Stimulated activated CD8-positive, alpha-beta memory T cell treated with anti-CD3 and anti-CD28 coated beads, Interleukin-12 subunit alpha, Interleukin-12 subunit beta, amount 100 ng/mL, for 4 hours (primary cell): ENCODE measurements around the gene SCG5.

Experiments
- DNase-seq: peaks from one replicate; pipeline ENCODE4 v3.0.0-alpha.2; 2020; ENCODE audit warnings: low read depth

The SCG5 gene

DNA sequence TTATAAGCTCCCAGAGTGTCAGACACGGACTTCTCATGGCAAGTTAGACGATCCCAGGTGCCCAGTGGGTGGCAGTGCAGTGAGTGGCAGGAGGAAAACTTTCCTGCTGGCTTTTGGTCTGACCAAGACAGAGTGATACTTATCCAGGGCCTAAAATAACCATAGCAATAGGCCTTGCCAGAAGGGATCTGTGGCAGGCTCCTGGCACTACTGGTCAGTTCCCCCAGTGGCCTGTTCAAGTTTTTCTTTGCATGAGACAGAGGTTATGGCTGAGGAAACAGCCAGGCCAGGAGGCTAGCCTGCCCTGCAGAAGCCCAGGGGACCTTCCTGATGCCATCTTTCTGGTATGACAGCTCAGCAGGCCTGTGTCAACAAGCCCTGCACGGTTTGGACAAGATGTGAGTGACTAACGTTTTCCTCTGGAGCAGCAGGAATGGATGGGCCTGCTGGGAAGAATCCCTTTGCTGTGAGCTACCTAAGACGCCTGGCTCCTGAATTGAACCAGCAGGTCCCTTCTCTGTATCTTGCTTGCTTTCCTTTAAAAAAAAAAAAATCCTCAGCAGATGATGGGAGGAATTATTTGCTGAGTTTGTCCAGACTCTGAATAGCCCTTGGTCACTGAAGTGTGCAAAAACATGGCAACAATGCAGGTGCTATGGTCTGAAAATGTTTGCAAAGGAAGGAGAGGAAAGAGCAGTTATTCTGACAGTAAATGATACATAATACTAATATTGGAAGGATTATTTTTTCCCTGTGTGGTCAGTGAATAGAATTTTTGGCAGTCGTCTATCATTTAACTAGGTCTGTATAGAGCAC, 18.0 kb downstream of the SCG5 start:
- no peak for DNase-seq

- no peak for DNase-seq
Measured at GRCh38 chr15:32663671-32664070, 22.2 kb downstream of the SCG5 start.

DNA sequence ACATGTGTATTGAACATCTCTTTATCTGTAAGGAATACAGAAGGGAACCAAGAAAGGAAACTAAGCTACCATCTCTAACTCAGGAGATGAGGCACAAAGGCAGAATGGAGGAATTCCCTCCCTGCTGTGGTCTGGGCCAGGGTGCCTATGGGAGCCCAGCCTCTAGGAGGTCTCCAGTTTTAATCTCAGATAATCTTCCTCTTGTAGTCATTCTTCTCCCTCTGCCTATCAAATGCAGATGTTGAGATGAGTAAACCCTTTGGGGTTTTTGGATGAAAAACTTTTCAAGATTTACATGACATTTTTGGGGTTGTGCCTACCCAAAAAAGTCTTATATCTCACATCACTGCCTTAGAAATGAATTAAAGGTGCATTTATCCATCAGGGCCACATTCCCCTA, 23.3 kb downstream of the SCG5 start:
- DNase-seq, result no peak

DNA sequence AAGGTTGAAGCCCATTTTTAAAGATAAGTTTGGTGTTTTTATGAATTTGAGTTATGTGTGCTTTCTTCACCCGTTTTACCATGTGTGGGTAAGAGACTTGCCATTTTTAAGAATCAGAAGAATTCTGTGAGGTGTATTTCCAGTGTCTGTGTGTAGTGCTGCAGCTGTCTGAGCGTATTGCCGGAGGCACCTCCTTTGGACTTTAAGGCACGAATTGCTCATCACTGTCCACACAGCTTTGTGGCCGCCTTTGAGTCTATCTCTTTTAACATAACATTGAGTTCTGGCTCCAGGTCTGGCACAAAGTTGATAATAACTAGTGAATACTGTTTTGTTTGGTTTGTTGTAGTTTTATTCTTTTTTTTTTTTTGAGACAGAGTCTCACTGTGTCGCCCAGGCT, 25.8 kb downstream of the SCG5 start:
- DNase-seq, result no peak

DNA sequence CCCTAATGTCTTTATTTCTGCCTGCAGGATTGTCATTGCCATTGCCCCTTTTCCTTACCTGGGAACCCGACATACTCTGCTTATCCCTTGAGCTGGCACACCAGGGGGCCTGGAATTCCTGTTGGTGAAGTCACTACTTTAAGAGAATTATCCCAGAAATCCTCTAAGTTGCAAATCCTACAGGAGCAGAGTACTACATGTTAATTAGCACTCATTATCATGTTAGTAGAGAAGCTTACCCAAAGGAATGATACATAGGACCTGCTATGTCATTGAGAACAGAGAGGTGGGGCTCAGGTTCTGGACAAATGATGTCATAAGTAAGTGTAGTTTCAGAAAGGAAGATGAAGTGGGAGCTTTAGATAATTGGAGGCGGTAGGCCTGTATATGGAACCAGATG, 27.4 kb downstream of the SCG5 start:
- no peak for DNase-seq

GRCh38 chr15:32669896-32670611, 28.5 kb downstream of the SCG5 start:
- no peak for DNase-seq

- no peak for DNase-seq
Measured at GRCh38 chr15:32670623-32671022, 29.1 kb downstream of the SCG5 start.

- DNase-seq, result no peak
Measured at GRCh38 chr15:32671339-32672325, 30.1 kb downstream of the SCG5 start.

GRCh38 chr15:32674681-32675080, 33.2 kb downstream of the SCG5 start:
- no peak for DNase-seq

- no peak for DNase-seq
Measured at GRCh38 chr15:32675466-32675865, 34.0 kb downstream of the SCG5 start.

- no peak for DNase-seq
Measured at GRCh38 chr15:32676169-32676568, 34.7 kb downstream of the SCG5 start.

GRCh38 chr15:32677238-32677750, 35.8 kb downstream of the SCG5 start:
- no peak for DNase-seq

GRCh38 chr15:32679298-32679690, 37.8 kb downstream of the SCG5 start:
- DNase-seq, result no peak

DNA sequence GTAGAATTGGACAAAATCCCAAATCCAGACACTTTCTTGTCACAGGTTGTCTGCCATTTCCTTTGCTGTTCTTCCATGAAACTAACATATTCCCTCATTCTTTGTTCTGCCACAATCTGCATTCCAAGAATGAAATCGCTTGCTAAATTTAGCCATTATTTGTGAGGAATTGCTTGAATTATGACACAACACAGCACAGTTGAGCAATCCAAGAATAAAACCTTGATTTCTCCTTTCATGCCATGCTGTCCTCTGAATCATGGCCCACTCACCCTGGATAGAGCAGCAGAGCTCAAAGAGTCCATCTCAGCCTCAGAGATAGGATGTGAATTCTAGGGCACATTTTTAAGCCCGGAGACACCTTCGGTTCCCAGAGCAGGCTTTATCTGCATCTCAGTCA, 41.1 kb downstream of the SCG5 start:
- DNase-seq, result no peak

GRCh38 chr15:32682977-32683630, 41.6 kb downstream of the SCG5 start:
- no peak for DNase-seq

DNA sequence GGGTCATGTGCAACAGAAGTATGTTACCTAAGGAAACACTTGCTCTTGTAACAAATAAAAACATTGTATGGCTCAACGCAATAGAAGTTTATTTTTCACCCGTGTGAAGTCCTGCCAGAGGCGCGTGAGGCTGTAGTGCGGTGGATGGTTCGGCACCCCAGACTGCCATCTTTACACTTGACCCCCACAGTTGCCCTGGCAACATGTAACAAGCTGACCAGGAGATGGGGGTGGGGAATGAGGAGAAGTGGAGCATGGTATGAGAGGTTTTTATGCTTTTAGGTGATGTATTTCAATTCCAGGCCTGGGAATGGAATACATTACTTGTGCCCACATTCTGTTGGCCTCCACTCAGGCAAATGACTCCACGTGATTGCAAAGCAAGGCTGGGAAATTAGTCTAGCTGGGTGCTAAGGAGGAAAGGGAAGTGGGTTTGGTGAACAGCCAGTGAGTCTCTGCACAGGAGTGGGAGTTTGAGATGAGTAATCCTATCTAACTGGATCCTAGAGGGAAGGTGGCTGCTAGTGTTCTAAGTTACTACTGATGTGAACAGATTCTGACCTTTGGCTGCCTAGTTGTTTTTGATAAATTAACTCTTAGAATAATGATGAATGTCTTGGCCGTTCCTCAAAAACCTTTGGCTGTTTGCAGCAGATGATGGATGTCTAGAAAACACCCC, 42.5 kb downstream of the SCG5 start:
- no peak for DNase-seq

DNA sequence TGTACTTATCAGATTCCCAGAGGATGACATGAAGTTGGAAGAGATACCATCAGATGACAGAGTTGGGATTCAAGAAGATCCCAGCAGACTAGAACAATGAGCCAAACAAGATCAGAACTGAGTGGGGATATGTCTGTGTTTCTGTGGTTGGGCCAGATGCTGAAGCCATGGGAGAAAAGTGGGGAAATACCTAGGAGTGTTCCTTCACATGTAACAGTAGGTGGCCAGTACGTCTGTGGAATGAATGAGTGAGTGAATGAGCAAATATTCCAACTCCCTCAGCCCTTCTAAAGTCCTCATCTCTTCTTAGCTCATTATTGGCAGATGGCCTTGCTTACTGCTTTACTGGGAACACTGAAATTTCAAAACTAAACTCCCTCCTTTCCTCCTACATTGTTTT, 44.1 kb downstream of the SCG5 start:
- no peak for DNase-seq

- no peak for DNase-seq
Measured at GRCh38 chr15:32687556-32687955, 46.0 kb downstream of the SCG5 start.

DNA sequence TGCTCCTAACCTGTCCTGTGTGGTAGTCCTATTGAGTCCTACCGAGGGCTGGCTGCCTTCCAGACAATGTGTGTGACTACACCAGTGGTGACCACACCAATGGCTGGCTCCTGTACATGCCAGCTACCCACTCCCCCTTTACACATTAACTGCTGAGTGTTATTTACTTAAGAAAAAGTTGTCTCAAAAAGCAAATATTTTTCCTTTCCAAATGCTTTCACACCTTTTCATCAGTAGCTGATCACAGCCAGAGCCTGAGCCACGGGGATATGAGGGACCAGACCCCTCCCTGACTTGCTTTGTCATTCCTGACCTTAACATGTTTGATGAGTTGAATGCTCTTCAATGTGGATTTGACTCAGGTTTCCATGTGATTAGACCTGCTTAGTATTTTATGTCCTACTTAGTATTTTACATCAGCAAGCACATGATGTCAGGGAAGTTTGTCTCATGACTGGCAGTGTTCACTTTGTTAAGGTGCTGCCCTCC, 46.7 kb downstream of the SCG5 start:
- DNase-seq, result no peak

- DNase-seq, result no peak
Measured at GRCh38 chr15:32690941-32691688, 49.6 kb downstream of the SCG5 start.
